Measurements from ENCODE around the gene FILIP1.

DNA sequence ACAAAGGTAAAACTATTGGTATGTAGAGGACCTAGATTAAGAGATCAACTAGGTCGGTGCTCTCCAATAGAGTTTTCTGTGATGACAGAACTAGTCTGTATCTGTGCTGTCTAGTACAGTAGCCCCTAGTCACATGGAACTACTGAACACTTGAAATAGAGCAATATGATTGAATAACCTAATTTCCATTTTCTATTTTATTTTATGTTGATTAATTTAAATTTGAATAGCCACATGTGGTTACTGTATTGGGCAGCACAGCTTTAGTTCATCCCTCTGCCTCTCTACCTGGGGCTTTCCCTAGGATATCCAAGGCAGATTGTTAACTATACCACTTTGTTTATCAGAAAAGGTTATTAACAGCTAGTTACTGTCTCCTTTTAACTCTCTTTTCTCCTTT is 27.0 kb downstream of the FILIP1 start:
- TF ChIP-seq, protein P1, sequence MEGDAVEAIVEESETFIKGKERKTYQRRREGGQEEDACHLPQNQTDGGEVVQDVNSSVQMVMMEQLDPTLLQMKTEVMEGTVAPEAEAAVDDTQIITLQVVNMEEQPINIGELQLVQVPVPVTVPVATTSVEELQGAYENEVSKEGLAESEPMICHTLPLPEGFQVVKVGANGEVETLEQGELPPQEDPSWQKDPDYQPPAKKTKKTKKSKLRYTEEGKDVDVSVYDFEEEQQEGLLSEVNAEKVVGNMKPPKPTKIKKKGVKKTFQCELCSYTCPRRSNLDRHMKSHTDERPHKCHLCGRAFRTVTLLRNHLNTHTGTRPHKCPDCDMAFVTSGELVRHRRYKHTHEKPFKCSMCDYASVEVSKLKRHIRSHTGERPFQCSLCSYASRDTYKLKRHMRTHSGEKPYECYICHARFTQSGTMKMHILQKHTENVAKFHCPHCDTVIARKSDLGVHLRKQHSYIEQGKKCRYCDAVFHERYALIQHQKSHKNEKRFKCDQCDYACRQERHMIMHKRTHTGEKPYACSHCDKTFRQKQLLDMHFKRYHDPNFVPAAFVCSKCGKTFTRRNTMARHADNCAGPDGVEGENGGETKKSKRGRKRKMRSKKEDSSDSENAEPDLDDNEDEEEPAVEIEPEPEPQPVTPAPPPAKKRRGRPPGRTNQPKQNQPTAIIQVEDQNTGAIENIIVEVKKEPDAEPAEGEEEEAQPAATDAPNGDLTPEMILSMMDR (IDR thresholded peaks at IDR 0.05): no peak
- TF ChIP-seq POLR2AphosphoS5 (IDR thresholded peaks at IDR 0.05) (no peak), POLR2A (IDR thresholded peaks at IDR 0.05) (no peak)

Data from stomach (tissue), 4 donors.